Mammary epithelial cell (primary cell): ENCODE measurements around the gene ABO.

Experiments
- CTCF ChIP-seq, 2 donors: IDR thresholded peaks in 1 of 2; conservative IDR thresholded peaks in 1 of 2; 2 replicates each; pipeline ENCODE4 v1.5.1; 2011 to 2012; ENCODE audit warnings: inconsistent platforms in 2 of 2, low read length in 2 of 2, mild to moderate bottlenecking in 2 of 2, control low read depth in 1 of 2, low read depth in 1 of 2; ENCODE audit not compliant: insufficient read depth in 1 of 2; ENCODE audit errors: extremely low read depth in 1 of 2
- EZH2 ChIP-seq: IDR thresholded peaks from 2 replicates; pipeline ENCODE4 v1.6.1; 2012; ENCODE audit warnings: low read length, inconsistent platforms, borderline replicate concordance

- TF ChIP-seq CTCF (conservative IDR thresholded peaks at IDR 0.05 in 1 of 2, IDR thresholded peaks at IDR 0.05 in 1 of 2; ENCODE audit: extremely low read depth in 1 of 2, insufficient read depth in 1 of 2, low read depth in 1 of 2, low read length in 2 of 2): no peak
- TF ChIP-seq EZH2: no peak
Measured at GRCh38 chr9:133233681-133234432, 41.1 kb downstream of the ABO start.
